Fibroblast of pulmonary artery (primary cell): ENCODE measurements around the gene LRSAM1.
A peak's percentile ranks its signal among the peaks of the same experiment; 100 is the strongest.

Experiments used
- DNase-seq: peaks from one replicate; pipeline ENCODE4 v3.0.0-alpha.2; 2010; ENCODE audit warnings: low read depth
- H3K4me3 ChIP-seq: replicated peaks from 2 replicates; pipeline ENCODE4 v1.5.1; 2011; ENCODE audit warnings: low read depth, mild to moderate bottlenecking, control low read depth, low read length, moderate library complexity
- CTCF ChIP-seq: IDR thresholded peaks from 2 replicates; pipeline ENCODE4 v1.5.1; 2011; ENCODE audit warnings: mild to moderate bottlenecking, control low read depth, low read length, inconsistent platforms; ENCODE audit errors: missing control alignments

Gene LRSAM1

GRCh38 chr9:127421057-127421456, 30.3 kb upstream of the LRSAM1 start:
- DNase-seq = no peak
- TF ChIP-seq CTCF = no peak
- H3K4me3 ChIP-seq = no peak overlapping the region

GRCh38 chr9:127422133-127422782, 29.1 kb upstream of the LRSAM1 start:
- no peak for DNase-seq
- TF ChIP-seq CTCF = no peak
- H3K4me3 ChIP-seq = peak overlapping the region; percentile 97

GRCh38 chr9:127422787-127423186, 28.5 kb upstream of the LRSAM1 start:
- no peak for TF ChIP-seq CTCF
- no peak for DNase-seq
- peak overlapping the region; percentile 97 for H3K4me3 ChIP-seq

GRCh38 chr9:127423476-127423933, 27.8 kb upstream of the LRSAM1 start:
- H3K4me3 ChIP-seq = peak overlapping the region; percentile 97
- TF ChIP-seq CTCF = no peak
- DNase-seq = peak; percentile 21

GRCh38 chr9:127423934-127424675, 27.2 kb upstream of the LRSAM1 start, which contains the start of gene ZNF79:
ZNF79 (plus strand) TSS chr9:127424382; CDS start chr9:127424788, 406 bp downstream.
- peak; percentile 94 for DNase-seq
- peak within 1 kb of the TSS; percentile 97 for H3K4me3 ChIP-seq
- no peak for TF ChIP-seq CTCF

GRCh38 chr9:127424676-127424999, 26.7 kb upstream of the LRSAM1 start:
- DNase-seq = no peak
- peak overlapping the region; percentile 97 for H3K4me3 ChIP-seq
- TF ChIP-seq CTCF = no peak
